Pancreas (tissue), 10 donors: ENCODE measurements around the gene SLC8A1. TPM values are rescaled to one million over a fixed set of nuclear protein-coding genes. Genes with fewer than 3 reads are reported as not detected.

ENCODE experiments used
- ATAC-seq, 4 donors: fragments of 200-7000 bp; cut with Tn5 transposase; one replicate each; pipeline versions ENCODE4 v1.8.0 to v1.9.1; 2020; ENCODE audit warnings: mild to moderate bottlenecking in 4 of 4, moderate library complexity in 4 of 4
- DNase-seq, 6 donors: peaks; one replicate each; pipeline ENCODE4 v3.0.0-alpha.2; 2020
- FAIRE-seq: peaks from 2 replicates; lab custom pipeline; 2012; peaks lifted over from hg19 to GRCh38; lab: Jason Lieb, UNC
- H3K27ac ChIP-seq, 4 donors: fragments of 200-600 bp; sonication (generic); 1 replicate in 3 of 4; 2 replicates in 1 of 4; pipeline versions ENCODE4 v1.5.0 to v1.8.0; 2020
- H3K27me3 ChIP-seq, 4 donors: fragments of 200-600 bp; one replicate each; pipeline ENCODE4 v1.8.0; 2021
- H3K36me3 ChIP-seq, 3 donors: fragments of 200-600 bp; sonication (generic) in 1 of 3; one replicate each; pipeline versions ENCODE4 v1.5.0 to v1.8.0; 2020 to 2021
- H3K4me1 ChIP-seq, 3 donors: fragments of 200-600 bp; one replicate each; pipeline ENCODE4 v1.8.0; 2021
- H3K4me3 ChIP-seq, 4 donors: fragments of 200-600 bp; sonication (generic) in 2 of 4; one replicate each; pipeline versions ENCODE4 v1.5.0 to v1.8.0; 2020 to 2021
- H3K9me3 ChIP-seq, 4 donors: fragments of 200-600 bp; one replicate each; pipeline ENCODE4 v1.8.0; 2021
- WGBS, 2 donors: extraction: QIAGEN DNeasy Blood & Tissue Kit; methylation state at CpG; one replicate each; pipeline ENCODE4 v1.1.7; 2013; 5-methylcytosine and 5-hydroxymethylcytosine counted together
- intact Hi-C, 3 donors: fragments of 100-400 bp; cut with DNase I; formaldehyde crosslinking; loops; one replicate each; pipeline versions ENCODE4 v1.11.1 to v1.14.2; 2022
- polyA plus RNA-seq, 2 donors: library from polyadenylated mRNA; stranded (reverse); fragments of 200-250 nt; gene quantifications; one replicate each; pipeline ENCODE4 v1.2.3, GENCODE V29; 2013
- total RNA-seq, 6 donors: library from RNA; stranded (reverse); fragmentation: NEBNext Ultra II Directional in 4 of 6; extraction: Animal tissue kit (Norgen Biotek cat#: 25700) in 4 of 6; gene quantifications; one replicate each; pipeline versions ENCODE4 v1.2.1 to v1.2.4, GENCODE V29; 2021 to 2023
- TF ChIP-seq, protein P1 (sequence below), 4 donors: fragments of 200-600 bp; sonication (generic) in 3 of 4; IDR thresholded peaks; one replicate each; pipeline versions ENCODE4 v1.5.0 to v1.8.0; 2021; ENCODE audit warnings: antibody characterized with exemption in 4 of 4
- donor health status: healthy with polysubstance abuse.
- donor health status: DM: no; HTN: no; CAD: no; lungs with moderate emphysema.
- donor health status: DM: no; HTN: no; CAD: no.
- donor health status: control.
- donor health status: control.
- donor health status: Bipolar disorder and iron deficiency.
- donor health status: DM: yes; HTN: yes; CAD: no.
- donor health status: DM: no; HTN: no; CAD: no.
- donor health status: DM: no; HTN: no; CAD: no.
- donor health status: DM: yes; HTN: yes; CAD: no.

The SLC8A1 gene
- total and polyA plus RNA-seq, 8 donors = 0.19 to 12.4 (median 2.3) TPM

- no peaks in the 10 kb centered on the region for H3K4me1 ChIP-seq
- H3K36me3 ChIP-seq = no peaks in the 10 kb centered on the region
- no peak overlapping the region for H3K4me3 ChIP-seq
- H3K27ac ChIP-seq = no peak overlapping the region
- TF ChIP-seq, protein P1, sequence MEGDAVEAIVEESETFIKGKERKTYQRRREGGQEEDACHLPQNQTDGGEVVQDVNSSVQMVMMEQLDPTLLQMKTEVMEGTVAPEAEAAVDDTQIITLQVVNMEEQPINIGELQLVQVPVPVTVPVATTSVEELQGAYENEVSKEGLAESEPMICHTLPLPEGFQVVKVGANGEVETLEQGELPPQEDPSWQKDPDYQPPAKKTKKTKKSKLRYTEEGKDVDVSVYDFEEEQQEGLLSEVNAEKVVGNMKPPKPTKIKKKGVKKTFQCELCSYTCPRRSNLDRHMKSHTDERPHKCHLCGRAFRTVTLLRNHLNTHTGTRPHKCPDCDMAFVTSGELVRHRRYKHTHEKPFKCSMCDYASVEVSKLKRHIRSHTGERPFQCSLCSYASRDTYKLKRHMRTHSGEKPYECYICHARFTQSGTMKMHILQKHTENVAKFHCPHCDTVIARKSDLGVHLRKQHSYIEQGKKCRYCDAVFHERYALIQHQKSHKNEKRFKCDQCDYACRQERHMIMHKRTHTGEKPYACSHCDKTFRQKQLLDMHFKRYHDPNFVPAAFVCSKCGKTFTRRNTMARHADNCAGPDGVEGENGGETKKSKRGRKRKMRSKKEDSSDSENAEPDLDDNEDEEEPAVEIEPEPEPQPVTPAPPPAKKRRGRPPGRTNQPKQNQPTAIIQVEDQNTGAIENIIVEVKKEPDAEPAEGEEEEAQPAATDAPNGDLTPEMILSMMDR (IDR thresholded peaks at IDR 0.05) = no peak
- ATAC-seq (no peak), FAIRE-seq (no peak), DNase-seq (no peak)
- intact Hi-C loops = no loop called here
- WGBS, 2 donors = 67 to 79% methylated on average over 5 of the region's 5 CpGs
- no peaks in the 10 kb centered on the region for H3K9me3 ChIP-seq
- no peaks in the 10 kb centered on the region for H3K27me3 ChIP-seq
Measured at GRCh38 chr2:40388161-40388560, 63.7 kb downstream of the SLC8A1 start.

GRCh38 chr2:40386177-40386576 is 65.7 kb downstream of the SLC8A1 start:
- 44 to 47% methylated on average over 2 of the region's 2 CpGs for WGBS, 2 donors
- no peak for ATAC-seq
- TF ChIP-seq, protein P1 (IDR thresholded peaks at IDR 0.05) = no peak
- H3K9me3 ChIP-seq = no peaks in the 10 kb centered on the region
- intact Hi-C loops = no loop called here
- H3K36me3 ChIP-seq = no peaks in the 10 kb centered on the region
- no peaks in the 10 kb centered on the region for H3K4me1 ChIP-seq
- no peak for FAIRE-seq
- H3K4me3 ChIP-seq = no peak overlapping the region
- H3K27me3 ChIP-seq = no peaks in the 10 kb centered on the region
- no peak for DNase-seq
- H3K27ac ChIP-seq = no peak overlapping the region

GRCh38 chr2:40384714-40385113 is 67.2 kb downstream of the SLC8A1 start:
- H3K36me3 ChIP-seq = no peaks in the 10 kb centered on the region
- DNase-seq (no peak), ATAC-seq (peak in 1 of 4 donors; percentile 46), FAIRE-seq (peak; percentile 37)
- H3K27me3 ChIP-seq = no peaks in the 10 kb centered on the region
- intact Hi-C loops = no loop called here
- WGBS, 2 donors = 9 to 11% methylated on average over 2 of the region's 2 CpGs
- TF ChIP-seq, protein P1 (IDR thresholded peaks at IDR 0.05) = no peak
- no peak overlapping the region for H3K27ac ChIP-seq
- no peaks in the 10 kb centered on the region for H3K9me3 ChIP-seq
- H3K4me3 ChIP-seq = no peak overlapping the region
- no peaks in the 10 kb centered on the region for H3K4me1 ChIP-seq

DNA sequence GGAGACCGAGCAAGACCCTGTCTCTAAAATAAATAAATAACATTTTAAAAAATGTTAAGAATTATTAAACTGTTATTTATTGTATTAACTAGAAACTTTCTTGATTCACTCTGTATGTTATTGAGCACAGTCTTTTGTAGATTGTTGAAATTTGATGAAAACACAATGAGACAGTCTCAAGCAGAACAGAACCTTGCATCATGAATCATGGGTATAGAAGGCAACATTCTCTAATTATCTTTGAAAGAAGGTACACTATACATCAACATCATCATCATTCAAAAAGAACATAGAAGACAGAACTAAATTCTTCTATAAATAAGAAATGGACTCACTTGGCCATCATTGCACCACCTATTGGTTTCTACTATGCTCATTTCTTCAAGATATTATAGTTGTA is 67.7 kb downstream of the SLC8A1 start:
- WGBS, 2 donors = 77 to 83% methylated on average over 1 of the region's 1 CpG
- FAIRE-seq = peak; percentile 26
- no peak overlapping the region for H3K4me3 ChIP-seq
- intact Hi-C loops = no loop called here
- H3K4me1 ChIP-seq = no peaks in the 10 kb centered on the region
- TF ChIP-seq, protein P1 (IDR thresholded peaks at IDR 0.05) = no peak
- ATAC-seq = no peak
- DNase-seq = no peak
- no peaks in the 10 kb centered on the region for H3K36me3 ChIP-seq
- H3K27ac ChIP-seq = no peak overlapping the region
- no peaks in the 10 kb centered on the region for H3K9me3 ChIP-seq
- no peaks in the 10 kb centered on the region for H3K27me3 ChIP-seq

GRCh38 chr2:40380721-40381120 is 71.2 kb downstream of the SLC8A1 start:
- no peak overlapping the region for H3K27ac ChIP-seq
- no peaks in the 10 kb centered on the region for H3K4me1 ChIP-seq
- 69 to 76% methylated on average over 2 of the region's 2 CpGs for WGBS, 2 donors
- TF ChIP-seq, protein P1 (IDR thresholded peaks at IDR 0.05) = no peak
- no peak for FAIRE-seq
- H3K4me3 ChIP-seq = no peak overlapping the region
- no peaks in the 10 kb centered on the region for H3K36me3 ChIP-seq
- intact Hi-C loops = no loop called here
- H3K27me3 ChIP-seq = no peaks in the 10 kb centered on the region
- DNase-seq = no peak
- H3K9me3 ChIP-seq = no peaks in the 10 kb centered on the region
- ATAC-seq = no peak
